GM12875 (cell line): ENCODE results near the gene CACNA1C.

Experiments used
- H3K4me3 ChIP-seq: one replicate; pipeline ENCODE4 v1.5.1; 2011; ENCODE audit warnings: low read depth, low read length, control low read depth
- CTCF ChIP-seq: IDR thresholded peaks from 2 replicates; pipeline ENCODE4 v1.5.1; 2011; ENCODE audit warnings: low read depth, mild to moderate bottlenecking, control low read depth, inconsistent platforms, low read length, moderate library complexity, borderline replicate concordance; ENCODE audit not compliant: insufficient read depth

The CACNA1C gene

DNA sequence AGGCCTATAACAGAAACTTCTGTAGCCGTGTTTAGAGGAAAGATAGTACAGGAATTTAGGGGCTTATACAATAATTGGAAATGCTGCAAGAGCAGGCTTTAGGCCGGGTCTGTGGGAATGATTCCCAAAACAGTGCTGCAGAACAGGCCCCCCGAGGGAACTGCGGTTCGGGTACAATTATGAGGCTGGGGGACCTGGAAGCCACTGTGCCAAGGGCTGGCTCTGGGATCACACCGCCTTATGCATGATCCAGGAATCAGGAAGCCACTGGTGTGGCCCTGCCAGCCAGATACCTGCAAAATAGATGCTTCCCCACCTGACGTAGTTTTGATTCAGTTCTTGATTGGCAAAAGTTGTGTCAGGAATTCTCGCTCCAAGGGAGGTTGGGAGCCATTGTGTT is 55.4 kb downstream of the CACNA1C start:
- TF ChIP-seq CTCF: no peak
- H3K4me3 ChIP-seq: no peak overlapping the region

GRCh38 chr12:2108975-2109671 is 56.3 kb downstream of the CACNA1C start:
- TF ChIP-seq CTCF: no peak
- H3K4me3 ChIP-seq: no peak overlapping the region

DNA sequence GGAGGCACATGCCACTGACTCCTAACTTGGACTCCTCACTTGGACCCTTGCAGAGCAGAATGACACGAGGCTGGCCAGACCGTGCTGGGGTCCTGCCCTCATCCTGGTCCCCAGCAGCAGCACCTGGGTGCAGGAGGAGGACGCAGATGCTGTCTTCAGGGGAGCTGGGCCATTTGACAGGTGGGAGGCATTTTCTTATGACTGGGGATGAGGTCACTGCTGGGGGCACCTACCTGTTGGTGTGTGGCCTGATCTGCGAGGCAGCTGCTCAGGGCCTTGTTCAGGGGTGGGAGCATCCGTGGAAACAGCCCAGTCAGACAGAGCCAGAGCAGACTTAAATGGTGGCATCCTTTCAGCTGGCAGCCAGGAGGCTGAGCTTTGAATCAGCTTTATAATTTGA is 57.3 kb downstream of the CACNA1C start:
- no peak overlapping the region for H3K4me3 ChIP-seq
- no peak for TF ChIP-seq CTCF

DNA sequence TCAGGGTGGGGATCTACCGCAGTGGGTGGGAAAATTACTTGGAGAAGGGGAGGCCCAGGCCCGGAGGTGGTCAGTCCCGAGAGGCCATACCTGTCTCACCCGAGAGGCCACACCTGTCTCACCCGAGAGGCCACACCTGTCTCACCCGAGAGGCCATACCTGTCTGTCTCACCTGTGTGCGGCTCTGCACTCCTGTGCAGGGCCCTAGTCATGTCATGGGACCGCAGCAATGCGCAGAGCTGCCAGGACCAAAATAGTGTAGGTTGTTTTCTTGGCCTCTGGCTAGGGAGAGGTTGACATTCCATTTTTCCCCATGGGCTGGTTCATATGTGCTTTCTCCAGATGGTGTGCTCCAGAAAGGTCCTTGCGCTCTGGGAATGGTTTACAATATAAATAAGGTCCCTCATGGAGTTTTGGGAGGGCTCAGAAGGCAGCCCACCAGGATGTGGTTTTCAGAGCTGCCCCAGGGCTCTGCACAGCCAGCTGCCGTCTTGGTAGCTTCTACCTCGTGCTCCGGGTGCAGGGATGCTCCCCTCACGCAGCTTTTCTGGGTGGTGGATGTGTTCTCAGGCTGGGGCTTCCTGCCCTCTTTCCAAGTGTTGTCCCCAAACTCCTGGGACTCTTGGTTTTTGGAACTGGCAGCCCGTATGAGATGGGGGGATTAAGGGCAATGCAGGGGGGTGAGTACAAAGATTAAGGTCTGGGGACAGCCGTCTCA is 58.2 kb downstream of the CACNA1C start:
- TF ChIP-seq CTCF: no peak
- H3K4me3 ChIP-seq: no peak overlapping the region

- no peak overlapping the region for H3K4me3 ChIP-seq
- no peak for TF ChIP-seq CTCF
Measured at GRCh38 chr12:2111826-2112225, 59.0 kb downstream of the CACNA1C start.

GRCh38 chr12:2112401-2112800 is 59.6 kb downstream of the CACNA1C start:
- H3K4me3 ChIP-seq: no peak overlapping the region
- TF ChIP-seq CTCF: no peak
